MCF 10A (cell line): Measurements from ENCODE around the gene SLC2A6. TPM values are rescaled to one million over a fixed set of nuclear protein-coding genes. Genes with fewer than 3 reads are reported as not detected.

ENCODE experiments used
- Bru-seq: library from RNA; stranded (reverse); fragments of 400-500 nt; gene quantifications from one replicate; lab custom pipeline; 2021; lab: Mats Ljungman, UMichigan
- BruChase-seq, 2 experiments: library from RNA; stranded (reverse); fragments of 400-500 nt; gene quantifications; one replicate each; lab custom pipeline; 2021; lab: Mats Ljungman, UMichigan
- BruUV-seq: library from RNA; stranded (reverse); fragments of 400-500 nt; replicated peaks from 2 replicates; lab custom pipeline; 2021; lab: Mats Ljungman, UMichigan
- CTCF ChIA-PET: fragments of 300-600 bp; sonication (Branson Sonifier 250); formaldehyde crosslinking; extraction: SDS; loops from one replicate; lab custom pipeline; 2021; ENCODE audit warnings: antibody characterized with exemption, inconsistent platforms; lab: Yijun Ruan, JAX
- POLR2A ChIA-PET: fragments of 300-600, 350-650 bp; sonication (Branson Sonifier 250); formaldehyde crosslinking; extraction: SDS; loops from one replicate; lab custom pipeline; 2020; ENCODE audit warnings: antibody characterized with exemption, inconsistent platforms; lab: Yijun Ruan, JAX
- DNase-seq: peaks from one replicate; pipeline ENCODE4 v3.0.0-alpha.2; 2018; ENCODE audit not compliant: unreplicated experiment
- H3K27ac Mint-ChIP-seq: one replicate; pipeline ENCODE4 v1.8.0; 2022; ENCODE audit warnings: mild to moderate bottlenecking, low read depth, mixed read lengths; ENCODE audit not compliant: unreplicated experiment
- H3K27me3 Mint-ChIP-seq: one replicate; pipeline ENCODE4 v1.8.0; 2022; ENCODE audit warnings: mixed read lengths; ENCODE audit not compliant: insufficient read depth, unreplicated experiment
- H3K36me3 Mint-ChIP-seq: one replicate; pipeline ENCODE4 v1.8.0; 2022; ENCODE audit warnings: mild to moderate bottlenecking, moderate library complexity, mixed read lengths; ENCODE audit not compliant: insufficient read depth, unreplicated experiment
- H3K4me1 Mint-ChIP-seq: one replicate; pipeline ENCODE4 v1.8.0; 2022; ENCODE audit warnings: mixed read lengths; ENCODE audit not compliant: insufficient read depth, unreplicated experiment
- H3K4me3 Mint-ChIP-seq: one replicate; pipeline ENCODE4 v1.8.0; 2022; ENCODE audit warnings: mild to moderate bottlenecking, moderate library complexity, mixed read lengths; ENCODE audit not compliant: unreplicated experiment
- H3K9me3 Mint-ChIP-seq: one replicate; pipeline ENCODE4 v1.8.0; 2022; ENCODE audit warnings: mixed read lengths; ENCODE audit not compliant: unreplicated experiment
- CTCF ChIP-seq: fragments of 200-600 bp; IDR thresholded peaks from one replicate; pipeline ENCODE4 v1.8.0; 2022; ENCODE audit warnings: antibody characterized with exemption, mild to moderate bottlenecking; ENCODE audit not compliant: unreplicated experiment
- intact Hi-C: fragments of 100-400 bp; cut with micrococcal nuclease; formaldehyde crosslinking; loops from 2 replicates; pipeline ENCODE4 v1.14.1; 2022
- long read RNA-seq: library from polyadenylated mRNA; stranded (forward); transcript quantifications from one replicate; pipeline ENCODE4 v2.0.0, GENCODE V29; 2022
- total RNA-seq: library from RNA; stranded (reverse); gene quantifications from 2 replicates; pipeline ENCODE4 v1.2.3, GENCODE V29; 2022

SLC2A6 gene
- total RNA-seq (0.32 and 0.42 TPM in 2 replicates), Bru-seq, nascent RNA (percentile 12 among the genes with signal in this experiment), BruChase-seq, experiment 1, labeled RNA remaining after a 6-hour chase (percentile 17 among the genes with signal in this experiment), BruChase-seq, experiment 2, labeled RNA remaining after a 2-hour chase (percentile 9 among the genes with signal in this experiment)
- long read RNA-seq, partial matches to known transcripts = 1 of 4 reads
- long read RNA-seq, other reads (novel, unspliced or antisense) = 0 of 4 reads

- H3K9me3 Mint-ChIP-seq = no peaks in the 10 kb centered on the region
- intact Hi-C loops = no loop called here
- peak within 1 kb of the TSS; percentile 36 for H3K4me3 Mint-ChIP-seq
- H3K36me3 Mint-ChIP-seq = peaks cover 6% of the 10 kb centered on the region
- H3K27ac Mint-ChIP-seq = no peak within 1 kb of the TSS
- TF ChIP-seq CTCF = no peak
- POLR2A ChIA-PET = no interaction called here
- no TSS peak for BruUV-seq
- peak; percentile 49 for DNase-seq
- H3K4me1 Mint-ChIP-seq = no peaks in the 10 kb centered on the region
- CTCF ChIA-PET = interaction anchor here (0.6 kb wide), 1 partner anchor 310 kb away, joined by 3 read pairs; no protein-coding TSS in a partner anchor
- H3K27me3 Mint-ChIP-seq = no peaks in the 10 kb centered on the region
Measured at GRCh38 chr9:133478851-133479711, at the start of gene SLC2A6. TSS of gene SLC2A6 (minus strand) at chr9:133479099. CDS start at chr9:133479059, 40 bp downstream.

GRCh38 chr9:133528001-133528875 lies 49.3 kb upstream of the SLC2A6 start:
- intact Hi-C loops = no loop called here
- no TSS peak for BruUV-seq
- Mint-ChIP-seq H3K9me3 (no peaks in the 10 kb centered on the region), H3K27me3 (peaks cover 80% of the 10 kb centered on the region), H3K36me3 (no peaks in the 10 kb centered on the region), H3K27ac (no peak overlapping the region), H3K4me1 (no peaks in the 10 kb centered on the region), H3K4me3 (no peak overlapping the region)
- POLR2A ChIA-PET = no interaction called here
- no peak for DNase-seq
- no peak for TF ChIP-seq CTCF
- CTCF ChIA-PET = interaction anchor here (0.5 to 0.6 kb wide), 2 partner anchors 94 to 152 kb away, joined by 3 read pairs; no protein-coding TSS in a partner anchor

- H3K36me3 Mint-ChIP-seq = no peaks in the 10 kb centered on the region
- H3K4me3 Mint-ChIP-seq = no peak overlapping the region
- no peak for DNase-seq
- H3K27me3 Mint-ChIP-seq = peaks cover 79% of the 10 kb centered on the region
- no peak overlapping the region for H3K27ac Mint-ChIP-seq
- no peaks in the 10 kb centered on the region for H3K9me3 Mint-ChIP-seq
- BruUV-seq = no TSS peak
- POLR2A ChIA-PET = no interaction called here
- intact Hi-C loops = no loop called here
- CTCF ChIA-PET = interaction anchor here (0.6 to 0.7 kb wide), 3 partner anchors 9 to 196 kb away, joined by 3 to 6 read pairs (median 4); no protein-coding TSS in a partner anchor
- no peaks in the 10 kb centered on the region for H3K4me1 Mint-ChIP-seq
- TF ChIP-seq CTCF = no peak
Measured at GRCh38 chr9:133527444-133527920, 48.6 kb upstream of the SLC2A6 start.
